ENCODE data around the gene GRM7.

The GRM7 gene

DNA sequence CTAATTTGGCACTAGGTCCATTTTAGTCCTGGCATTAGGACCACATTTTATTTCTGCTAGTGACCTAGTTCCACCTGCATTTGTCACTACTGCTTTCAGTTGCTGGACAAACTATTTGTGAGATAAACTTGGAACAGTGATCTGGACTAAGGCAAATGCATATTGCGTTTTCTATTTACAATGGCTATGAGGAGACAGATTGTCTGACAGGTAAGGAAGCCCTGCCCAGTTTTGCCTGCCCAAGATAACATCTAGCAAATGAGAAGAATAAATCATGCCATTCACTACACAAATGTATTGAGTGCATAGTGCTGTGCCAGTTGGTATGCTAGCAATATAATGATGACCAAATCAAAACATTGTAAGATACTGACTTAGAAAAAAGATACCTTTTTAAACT, 245.7 kb downstream of the GRM7 start:
- Histone ChIP-seq H3K36me3 (ENCODE audit: control insufficient read depth in 1 of 2, insufficient read depth in 2 of 2, low read length in 2 of 2) (no peaks in the 10 kb centered on the region), H3K27ac (ENCODE audit: low read depth, low read length) (no peak overlapping the region), H3K9me3 (ENCODE audit: control insufficient read depth in 1 of 2, low read length in 2 of 2) (no peaks in the 10 kb centered on the region), H3K4me3 (ENCODE audit: low read depth in 1 of 2, low read length in 2 of 2) (no peak overlapping the region), H3K9ac (ENCODE audit: low read depth in 1 of 2, low read length in 2 of 2) (no peak overlapping the region), H3K27me3 (ENCODE audit: control insufficient read depth in 1 of 2, insufficient read depth in 2 of 2, low read length in 2 of 2) (no peaks in the 10 kb centered on the region), H3K4me1 (ENCODE audit: control insufficient read depth in 1 of 2, insufficient read depth in 2 of 2, low read length in 2 of 2) (no peaks in the 10 kb centered on the region)

DNA sequence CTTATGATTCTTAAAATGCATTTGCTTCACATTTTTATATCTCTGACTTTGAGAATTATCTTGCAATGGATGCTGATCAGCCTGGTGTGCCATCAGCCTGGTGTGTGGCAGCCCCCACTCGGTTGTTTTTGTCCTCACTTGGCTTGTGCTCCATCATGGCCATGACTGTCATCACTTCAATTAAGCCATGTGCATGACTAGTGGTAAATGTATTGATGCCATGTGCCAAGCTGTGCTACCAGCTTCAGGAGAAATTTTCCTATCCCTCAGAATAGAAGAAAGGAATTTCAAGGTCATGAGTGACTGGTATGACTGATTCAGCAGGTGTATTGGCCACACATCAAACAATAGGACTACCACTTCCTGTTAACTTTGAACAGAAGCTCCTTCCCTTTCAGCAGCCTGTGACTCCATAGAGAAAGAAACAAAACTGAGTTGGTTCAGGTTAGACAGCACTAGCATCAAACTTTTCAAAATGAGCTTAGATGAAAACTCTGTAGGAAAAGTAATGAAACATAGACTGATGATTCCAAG, 251.7 kb downstream of the GRM7 start:
- H3K9ac ChIP-seq (ENCODE audit: low read depth in 1 of 2, low read length in 2 of 2): no peak overlapping the region
- H3K27me3 ChIP-seq (ENCODE audit: control insufficient read depth in 1 of 2, insufficient read depth in 2 of 2, low read length in 2 of 2): no peaks in the 10 kb centered on the region
- no peak overlapping the region for H3K27ac ChIP-seq (ENCODE audit: low read depth, low read length)
- H3K4me1 ChIP-seq (ENCODE audit: control insufficient read depth in 1 of 2, insufficient read depth in 2 of 2, low read length in 2 of 2): no peaks in the 10 kb centered on the region
- H3K4me3 ChIP-seq (ENCODE audit: low read depth in 1 of 2, low read length in 2 of 2): no peak overlapping the region
- no peaks in the 10 kb centered on the region for H3K9me3 ChIP-seq (ENCODE audit: control insufficient read depth in 1 of 2, low read length in 2 of 2)
- no peaks in the 10 kb centered on the region for H3K36me3 ChIP-seq (ENCODE audit: control insufficient read depth in 1 of 2, insufficient read depth in 2 of 2, low read length in 2 of 2)

DNA sequence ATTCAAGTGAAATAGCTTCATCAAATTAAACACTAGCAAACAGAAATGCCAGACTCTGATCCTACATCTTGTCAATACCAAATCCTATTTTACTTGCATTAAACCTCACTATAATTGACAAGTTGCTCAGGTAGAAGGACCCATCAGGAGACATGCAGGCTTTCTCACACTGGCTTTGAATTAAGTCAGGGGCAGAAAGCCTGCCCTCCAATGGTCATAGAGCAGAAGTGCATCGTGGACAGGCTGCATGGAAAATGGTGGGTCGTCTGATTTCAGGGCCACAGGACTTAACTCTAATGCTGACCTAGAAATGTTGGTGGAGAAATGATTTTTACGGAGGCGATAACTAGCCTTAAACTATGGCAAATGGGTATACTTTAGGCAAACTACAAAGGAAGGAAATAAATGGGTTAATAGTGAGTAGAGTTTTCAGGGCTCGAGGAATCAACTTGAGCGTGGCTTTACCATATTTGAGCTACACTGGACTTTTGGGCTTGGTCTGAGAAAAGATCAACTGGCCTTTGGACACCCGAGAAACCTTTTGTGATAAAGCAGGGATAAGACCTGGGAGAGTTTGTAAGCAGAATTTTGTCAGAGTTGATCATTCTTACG, 283.9 kb downstream of the GRM7 start:
- Histone ChIP-seq H3K4me1 (ENCODE audit: control insufficient read depth in 1 of 2, insufficient read depth in 2 of 2, low read length in 2 of 2) (no peaks in the 10 kb centered on the region), H3K4me3 (ENCODE audit: low read depth in 1 of 2, low read length in 2 of 2) (no peak overlapping the region), H3K9ac (ENCODE audit: low read depth in 1 of 2, low read length in 2 of 2) (no peak overlapping the region), H3K36me3 (ENCODE audit: control insufficient read depth in 1 of 2, insufficient read depth in 2 of 2, low read length in 2 of 2) (no peaks in the 10 kb centered on the region), H3K27me3 (ENCODE audit: control insufficient read depth in 1 of 2, insufficient read depth in 2 of 2, low read length in 2 of 2) (no peaks in the 10 kb centered on the region), H3K9me3 (ENCODE audit: control insufficient read depth in 1 of 2, low read length in 2 of 2) (no peaks in the 10 kb centered on the region), H3K27ac (ENCODE audit: low read depth, low read length) (no peak overlapping the region)

DNA sequence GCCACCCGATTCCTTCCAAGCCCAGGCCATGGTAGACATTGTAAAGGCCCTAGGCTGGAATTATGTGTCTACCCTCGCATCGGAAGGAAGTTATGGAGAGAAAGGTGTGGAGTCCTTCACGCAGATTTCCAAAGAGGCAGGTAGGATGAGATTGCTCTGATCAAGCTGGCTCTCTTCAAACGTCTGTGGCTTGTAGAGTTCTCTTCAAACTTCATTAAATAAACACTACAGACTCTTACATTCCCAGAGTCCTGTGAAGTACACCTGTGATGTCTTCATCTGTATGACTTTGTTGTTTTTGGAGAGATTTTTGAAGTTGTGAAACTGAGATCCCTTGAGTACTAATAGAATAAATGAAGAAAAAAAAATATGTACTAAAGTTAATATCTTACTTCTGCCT, 285.6 kb downstream of the GRM7 start:
- Histone ChIP-seq H3K27ac (ENCODE audit: low read depth, low read length) (no peak overlapping the region), H3K27me3 (ENCODE audit: control insufficient read depth in 1 of 2, insufficient read depth in 2 of 2, low read length in 2 of 2) (no peaks in the 10 kb centered on the region), H3K4me3 (ENCODE audit: low read depth in 1 of 2, low read length in 2 of 2) (no peak overlapping the region), H3K9ac (ENCODE audit: low read depth in 1 of 2, low read length in 2 of 2) (no peak overlapping the region), H3K4me1 (ENCODE audit: control insufficient read depth in 1 of 2, insufficient read depth in 2 of 2, low read length in 2 of 2) (no peaks in the 10 kb centered on the region), H3K36me3 (ENCODE audit: control insufficient read depth in 1 of 2, insufficient read depth in 2 of 2, low read length in 2 of 2) (no peaks in the 10 kb centered on the region), H3K9me3 (ENCODE audit: control insufficient read depth in 1 of 2, low read length in 2 of 2) (no peaks in the 10 kb centered on the region)

DNA sequence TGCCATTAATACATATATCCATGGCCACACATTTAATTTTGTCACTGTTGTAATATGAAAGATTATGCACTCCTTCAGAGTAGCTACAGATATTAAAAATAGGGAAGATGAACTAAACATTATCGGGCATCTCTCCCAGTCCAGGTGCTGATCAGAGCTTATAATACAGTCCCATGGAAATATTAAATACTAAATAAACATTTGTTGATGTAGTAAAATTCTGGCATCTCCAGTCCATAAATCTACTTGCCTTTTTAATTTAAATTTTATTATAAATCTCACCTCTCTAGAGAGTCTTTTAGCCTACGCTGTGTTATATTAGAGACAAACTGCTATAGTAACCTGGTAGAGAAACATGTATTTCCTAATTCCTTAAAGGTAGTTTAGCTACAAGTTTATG, 297.6 kb downstream of the GRM7 start:
- no peak overlapping the region for H3K4me3 ChIP-seq (ENCODE audit: low read depth in 1 of 2, low read length in 2 of 2)
- H3K4me1 ChIP-seq (ENCODE audit: control insufficient read depth in 1 of 2, insufficient read depth in 2 of 2, low read length in 2 of 2): no peaks in the 10 kb centered on the region
- no peaks in the 10 kb centered on the region for H3K9me3 ChIP-seq (ENCODE audit: control insufficient read depth in 1 of 2, low read length in 2 of 2)
- no peak overlapping the region for H3K27ac ChIP-seq (ENCODE audit: low read depth, low read length)
- no peaks in the 10 kb centered on the region for H3K36me3 ChIP-seq (ENCODE audit: control insufficient read depth in 1 of 2, insufficient read depth in 2 of 2, low read length in 2 of 2)
- H3K27me3 ChIP-seq (ENCODE audit: control insufficient read depth in 1 of 2, insufficient read depth in 2 of 2, low read length in 2 of 2): no peaks in the 10 kb centered on the region
- no peak overlapping the region for H3K9ac ChIP-seq (ENCODE audit: low read depth in 1 of 2, low read length in 2 of 2)

DNA sequence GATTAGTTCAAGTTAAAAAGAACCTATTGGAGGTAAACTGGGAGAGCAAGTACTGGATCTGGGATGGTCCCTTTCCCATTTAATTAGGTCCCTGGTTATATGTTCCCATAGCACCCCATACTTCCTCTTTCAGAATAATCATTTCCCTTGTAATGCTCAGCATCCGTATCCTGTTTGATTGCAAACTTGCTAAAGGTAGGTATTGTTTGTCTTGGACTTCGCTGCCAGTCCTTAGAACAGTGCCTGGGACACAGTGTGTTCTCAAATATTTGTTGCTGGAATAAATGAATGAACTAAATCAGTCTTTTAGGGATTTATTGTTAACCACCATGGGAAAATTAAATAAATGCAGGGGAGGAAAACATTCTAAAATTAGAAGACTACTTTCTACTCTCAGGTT, 299.8 kb downstream of the GRM7 start:
- Histone ChIP-seq H3K4me3 (ENCODE audit: low read depth in 1 of 2, low read length in 2 of 2) (no peak overlapping the region), H3K9me3 (ENCODE audit: control insufficient read depth in 1 of 2, low read length in 2 of 2) (no peaks in the 10 kb centered on the region), H3K27me3 (ENCODE audit: control insufficient read depth in 1 of 2, insufficient read depth in 2 of 2, low read length in 2 of 2) (no peaks in the 10 kb centered on the region), H3K27ac (ENCODE audit: low read depth, low read length) (no peak overlapping the region), H3K4me1 (ENCODE audit: control insufficient read depth in 1 of 2, insufficient read depth in 2 of 2, low read length in 2 of 2) (no peaks in the 10 kb centered on the region), H3K9ac (ENCODE audit: low read depth in 1 of 2, low read length in 2 of 2) (no peak overlapping the region), H3K36me3 (ENCODE audit: control insufficient read depth in 1 of 2, insufficient read depth in 2 of 2, low read length in 2 of 2) (no peaks in the 10 kb centered on the region)

DNA sequence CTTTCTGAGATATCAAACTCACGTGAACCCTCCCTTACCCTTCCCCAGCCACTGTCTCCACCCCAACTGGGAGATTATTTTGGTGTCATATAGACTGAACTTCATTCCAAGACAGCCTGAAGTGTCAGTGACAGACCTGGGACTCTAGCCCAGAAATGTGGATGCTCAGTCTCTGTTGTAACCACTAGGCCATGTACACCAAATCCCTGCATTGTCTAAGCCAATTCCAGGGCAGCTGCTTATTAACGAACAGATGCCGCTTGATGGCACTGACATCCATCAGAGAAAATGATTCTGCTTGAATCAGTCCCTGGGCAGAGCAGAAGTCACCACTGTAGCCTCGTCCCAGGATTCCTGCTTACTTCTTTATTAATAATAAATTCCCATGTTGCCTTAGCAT, 305.5 kb downstream of the GRM7 start:
- no peaks in the 10 kb centered on the region for H3K9me3 ChIP-seq (ENCODE audit: control insufficient read depth in 1 of 2, low read length in 2 of 2)
- no peak overlapping the region for H3K9ac ChIP-seq (ENCODE audit: low read depth in 1 of 2, low read length in 2 of 2)
- H3K4me1 ChIP-seq (ENCODE audit: control insufficient read depth in 1 of 2, insufficient read depth in 2 of 2, low read length in 2 of 2): no peaks in the 10 kb centered on the region
- H3K4me3 ChIP-seq (ENCODE audit: low read depth in 1 of 2, low read length in 2 of 2): no peak overlapping the region
- no peak overlapping the region for H3K27ac ChIP-seq (ENCODE audit: low read depth, low read length)
- H3K27me3 ChIP-seq (ENCODE audit: control insufficient read depth in 1 of 2, insufficient read depth in 2 of 2, low read length in 2 of 2): no peaks in the 10 kb centered on the region
- H3K36me3 ChIP-seq (ENCODE audit: control insufficient read depth in 1 of 2, insufficient read depth in 2 of 2, low read length in 2 of 2): no peaks in the 10 kb centered on the region

DNA sequence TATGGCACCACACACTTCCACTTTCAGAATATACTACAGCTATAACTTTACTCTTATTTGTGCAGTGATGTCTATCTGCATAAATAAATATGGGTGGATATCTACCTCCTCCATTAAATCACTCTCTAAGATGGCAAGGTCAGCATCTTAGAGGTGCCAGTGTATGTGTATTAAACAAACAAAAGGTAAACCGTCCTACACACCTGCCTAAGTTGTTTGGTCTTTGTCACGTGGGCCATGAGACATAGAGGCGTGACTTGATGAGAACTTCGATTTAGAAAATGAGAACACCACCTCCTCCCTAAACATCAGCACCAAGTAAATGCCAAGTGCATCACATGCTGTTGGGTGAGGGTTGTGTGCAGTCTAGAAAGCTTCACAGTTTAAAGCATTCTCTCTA, 310.6 kb downstream of the GRM7 start:
- Histone ChIP-seq H3K27me3 (ENCODE audit: control insufficient read depth in 1 of 2, insufficient read depth in 2 of 2, low read length in 2 of 2) (no peaks in the 10 kb centered on the region), H3K4me1 (ENCODE audit: control insufficient read depth in 1 of 2, insufficient read depth in 2 of 2, low read length in 2 of 2) (no peaks in the 10 kb centered on the region), H3K9me3 (ENCODE audit: control insufficient read depth in 1 of 2, low read length in 2 of 2) (no peaks in the 10 kb centered on the region), H3K4me3 (ENCODE audit: low read depth in 1 of 2, low read length in 2 of 2) (no peak overlapping the region), H3K27ac (ENCODE audit: low read depth, low read length) (no peak overlapping the region), H3K36me3 (ENCODE audit: control insufficient read depth in 1 of 2, insufficient read depth in 2 of 2, low read length in 2 of 2) (no peaks in the 10 kb centered on the region), H3K9ac (ENCODE audit: low read depth in 1 of 2, low read length in 2 of 2) (no peak overlapping the region)

DNA sequence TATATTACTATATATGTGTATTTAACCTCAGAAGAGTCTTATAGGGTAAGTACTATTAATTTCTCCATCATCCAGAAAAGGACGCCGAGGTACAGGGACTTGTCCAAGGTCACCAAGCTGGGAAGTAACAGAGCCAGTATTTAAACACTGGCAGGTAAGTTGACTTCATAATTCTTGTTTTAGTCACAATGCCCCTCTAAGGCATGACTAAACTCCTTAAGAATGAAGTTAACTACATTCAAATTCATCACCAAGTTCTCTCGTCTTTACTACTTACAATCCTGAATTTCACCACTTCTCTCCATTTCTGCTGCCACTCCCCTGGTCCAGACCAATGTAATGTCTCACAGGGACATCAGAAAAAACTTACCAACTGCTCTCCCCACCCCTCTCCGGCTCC, 312.1 kb downstream of the GRM7 start:
- Histone ChIP-seq H3K9me3 (ENCODE audit: control insufficient read depth in 1 of 2, low read length in 2 of 2) (no peaks in the 10 kb centered on the region), H3K9ac (ENCODE audit: low read depth in 1 of 2, low read length in 2 of 2) (no peak overlapping the region), H3K4me3 (ENCODE audit: low read depth in 1 of 2, low read length in 2 of 2) (no peak overlapping the region), H3K27ac (ENCODE audit: low read depth, low read length) (no peak overlapping the region), H3K36me3 (ENCODE audit: control insufficient read depth in 1 of 2, insufficient read depth in 2 of 2, low read length in 2 of 2) (no peaks in the 10 kb centered on the region), H3K4me1 (ENCODE audit: control insufficient read depth in 1 of 2, insufficient read depth in 2 of 2, low read length in 2 of 2) (no peaks in the 10 kb centered on the region), H3K27me3 (ENCODE audit: control insufficient read depth in 1 of 2, insufficient read depth in 2 of 2, low read length in 2 of 2) (no peaks in the 10 kb centered on the region)

DNA sequence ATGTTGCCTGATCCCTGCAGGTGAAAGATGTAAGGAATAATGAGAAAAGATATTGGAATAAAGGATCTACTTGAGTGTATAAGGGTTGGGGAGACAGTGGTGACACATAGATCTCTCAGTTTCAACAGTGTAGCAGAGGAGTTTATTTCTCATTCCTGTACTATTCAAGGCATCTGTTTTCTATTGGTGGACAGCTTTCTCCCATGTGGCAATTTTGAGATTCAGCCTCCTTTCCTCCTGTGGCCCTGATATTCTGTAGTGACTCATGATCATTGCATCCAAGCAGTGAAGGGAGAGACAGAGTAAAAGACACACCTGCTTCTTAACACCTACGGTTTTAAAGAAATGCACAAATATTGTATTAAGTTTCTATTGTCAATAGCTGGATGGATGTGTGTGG, 327.6 kb downstream of the GRM7 start:
- no peak overlapping the region for H3K27ac ChIP-seq (ENCODE audit: low read depth, low read length)
- no peak overlapping the region for H3K4me3 ChIP-seq (ENCODE audit: low read depth in 1 of 2, low read length in 2 of 2)
- H3K9me3 ChIP-seq (ENCODE audit: control insufficient read depth in 1 of 2, low read length in 2 of 2): no peaks in the 10 kb centered on the region
- H3K9ac ChIP-seq (ENCODE audit: low read depth in 1 of 2, low read length in 2 of 2): no peak overlapping the region
- no peaks in the 10 kb centered on the region for H3K27me3 ChIP-seq (ENCODE audit: control insufficient read depth in 1 of 2, insufficient read depth in 2 of 2, low read length in 2 of 2)
- H3K36me3 ChIP-seq (ENCODE audit: control insufficient read depth in 1 of 2, insufficient read depth in 2 of 2, low read length in 2 of 2): no peaks in the 10 kb centered on the region
- H3K4me1 ChIP-seq (ENCODE audit: control insufficient read depth in 1 of 2, insufficient read depth in 2 of 2, low read length in 2 of 2): no peaks in the 10 kb centered on the region

DNA sequence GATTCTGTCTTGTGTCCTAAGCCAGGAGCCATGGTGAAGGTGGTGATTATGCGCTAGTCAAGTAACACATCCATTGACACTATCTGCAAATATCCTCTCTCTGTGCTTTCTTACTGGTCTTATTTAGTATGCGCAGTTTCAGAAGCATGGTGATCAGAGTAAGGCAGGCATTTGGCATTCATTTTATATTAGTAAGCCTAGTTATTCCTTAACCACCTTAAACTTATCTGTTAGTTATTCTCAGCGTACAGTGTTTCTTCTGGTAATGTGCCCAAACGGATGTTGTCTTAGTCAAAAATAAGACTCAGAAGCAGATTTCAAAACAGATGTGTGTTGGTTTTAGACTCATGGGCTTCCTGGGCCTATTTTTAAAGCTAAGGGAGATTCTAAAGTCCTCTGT, 329.2 kb downstream of the GRM7 start:
- Histone ChIP-seq H3K27me3 (ENCODE audit: control insufficient read depth in 1 of 2, insufficient read depth in 2 of 2, low read length in 2 of 2) (no peaks in the 10 kb centered on the region), H3K4me3 (ENCODE audit: low read depth in 1 of 2, low read length in 2 of 2) (no peak overlapping the region), H3K27ac (ENCODE audit: low read depth, low read length) (no peak overlapping the region), H3K9me3 (ENCODE audit: control insufficient read depth in 1 of 2, low read length in 2 of 2) (no peaks in the 10 kb centered on the region), H3K4me1 (ENCODE audit: control insufficient read depth in 1 of 2, insufficient read depth in 2 of 2, low read length in 2 of 2) (no peaks in the 10 kb centered on the region), H3K36me3 (ENCODE audit: control insufficient read depth in 1 of 2, insufficient read depth in 2 of 2, low read length in 2 of 2) (no peaks in the 10 kb centered on the region), H3K9ac (ENCODE audit: low read depth in 1 of 2, low read length in 2 of 2) (no peak overlapping the region)
